Measurements from ENCODE around the gene CIROP.

The CIROP gene

DNA sequence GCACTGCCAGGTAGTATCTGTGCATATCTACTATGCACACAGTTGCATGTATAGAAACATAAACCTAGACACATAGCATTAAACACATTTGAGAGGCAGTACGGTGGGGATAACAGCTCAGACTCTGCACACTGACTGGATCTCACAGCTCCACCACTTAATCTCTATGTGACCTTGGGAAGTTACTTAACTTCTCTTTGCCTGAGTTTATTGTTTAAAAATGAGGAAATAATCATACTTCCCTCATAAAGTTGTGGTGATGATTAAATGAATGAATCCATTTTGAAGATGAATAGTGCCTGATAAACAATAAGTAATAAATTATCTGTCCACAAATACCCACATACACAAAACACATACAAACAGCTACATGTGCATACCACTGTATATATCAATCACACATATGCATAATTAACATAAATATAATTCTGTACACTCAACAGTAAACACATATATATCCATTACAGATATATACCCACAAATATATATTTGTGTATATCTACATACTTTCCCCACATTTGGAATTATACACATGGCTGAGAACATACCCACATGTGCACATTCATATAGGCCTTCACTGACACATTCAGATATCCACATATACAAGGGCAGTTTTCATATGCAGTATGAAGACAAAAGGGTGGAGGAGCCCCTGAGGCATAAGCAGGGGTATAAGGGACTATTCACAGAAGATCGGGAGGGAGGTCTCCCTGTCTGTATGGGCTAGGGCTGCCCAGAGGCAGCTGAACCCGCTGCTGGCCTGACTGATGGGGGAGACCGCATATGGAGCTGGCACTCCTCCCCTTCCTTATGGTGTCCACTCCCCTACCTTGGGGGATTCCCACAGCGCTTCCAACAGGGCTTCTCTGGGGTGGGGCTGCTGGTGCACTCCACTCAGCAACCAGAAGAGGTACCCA is 53.4 kb downstream of the CIROP start:
- DNase-seq (ENCODE audit: low read depth, low spot score), result no peak
